ENCODE results near the gene REL.
"Not testable (repeated sequence)": the region's sequence is repeated elsewhere in the genome, so short reads cannot be mapped to it uniquely, and the experiment has no call there.

The REL gene

DNA sequence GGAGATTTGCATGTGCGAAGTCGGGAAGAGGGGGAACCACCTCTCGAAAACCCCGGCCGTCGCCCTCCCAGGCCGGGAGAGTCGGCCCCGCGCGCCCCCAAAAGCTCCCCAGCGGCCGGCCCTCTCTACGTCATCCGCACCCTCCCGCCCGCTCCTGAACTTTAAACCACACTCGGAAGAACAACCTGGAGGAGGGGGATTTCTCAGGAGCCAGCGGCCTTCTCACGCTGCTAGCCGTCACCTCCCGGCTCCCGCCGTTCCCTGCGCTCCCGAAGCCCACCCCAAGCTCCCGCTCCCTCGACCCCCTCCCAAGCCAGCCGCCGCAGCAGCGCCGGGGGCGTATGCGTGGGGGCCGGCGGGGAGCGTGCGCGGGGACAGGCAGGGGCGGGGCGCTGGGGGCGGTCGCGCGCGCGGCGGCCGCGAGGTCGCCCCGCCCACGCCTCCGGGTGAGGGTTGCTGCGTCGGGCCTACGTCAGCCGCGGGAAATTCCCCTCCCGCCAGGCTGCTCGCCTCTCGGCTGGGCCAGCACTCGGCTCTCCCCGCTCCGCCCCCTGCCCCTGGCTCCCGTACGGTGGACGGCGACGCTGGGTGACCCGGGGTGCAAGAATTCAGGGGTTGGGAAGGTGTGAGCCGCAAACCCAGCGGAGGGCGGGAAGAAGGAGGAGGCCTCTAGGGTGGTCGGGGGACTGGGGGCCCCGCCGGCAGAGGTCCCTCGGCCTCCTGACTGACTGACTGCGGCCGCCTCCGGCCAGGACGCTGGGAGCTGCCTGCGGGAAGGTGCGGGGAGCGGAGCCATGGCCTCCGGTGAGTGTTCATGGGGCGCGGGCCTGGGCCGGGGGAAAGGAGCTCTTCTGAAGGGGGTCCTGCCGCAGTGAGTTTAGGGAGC lies at the start of gene REL:
REL (plus strand) TSS at position 528 of the 886 bp plus-strand sequence; CDS start at position 795, 267 bp downstream.
- peak; percentile 89 for DNase-seq (ENCODE audit: low spot score)

DNA sequence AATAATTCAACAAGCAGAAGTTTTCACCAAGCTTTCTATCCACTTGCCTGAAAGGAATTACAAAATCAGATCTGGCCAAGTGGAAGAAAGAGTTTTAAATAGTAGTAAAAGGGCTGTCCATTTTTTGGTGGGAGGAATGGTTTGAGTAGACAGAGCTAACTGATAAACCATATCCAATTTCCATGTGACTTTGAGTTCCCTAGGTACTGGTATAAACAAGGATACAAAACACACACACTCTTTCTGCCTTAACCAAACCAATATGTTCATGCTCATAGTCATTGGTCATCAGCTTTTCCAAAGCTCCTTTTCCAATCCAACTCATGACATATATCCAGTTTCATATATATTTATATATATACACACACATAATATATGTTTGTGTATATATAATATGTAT lies 49.5 kb upstream of the REL start:
- no peak for DNase-seq (ENCODE audit: low spot score)

DNA sequence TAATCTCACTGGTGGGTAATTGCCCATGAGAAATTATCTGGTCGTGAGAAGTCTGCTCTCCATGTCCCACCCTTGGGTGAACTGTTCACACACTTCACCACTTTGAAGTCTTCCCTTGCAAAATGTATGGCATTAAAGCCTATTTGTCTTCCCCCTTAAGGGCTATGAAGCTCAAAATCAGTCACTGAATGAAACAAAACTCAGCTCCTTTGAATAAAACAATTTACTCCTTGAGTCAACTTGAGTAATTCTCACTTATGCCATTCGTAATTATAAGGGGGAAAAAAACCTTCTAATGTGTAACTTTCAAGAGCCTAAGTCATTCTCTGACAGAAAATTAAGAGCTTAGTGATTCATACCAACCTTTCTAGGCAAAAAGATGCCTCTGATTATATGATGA lies 48.8 kb upstream of the REL start:
- DNase-seq (ENCODE audit: low spot score): no peak

DNA sequence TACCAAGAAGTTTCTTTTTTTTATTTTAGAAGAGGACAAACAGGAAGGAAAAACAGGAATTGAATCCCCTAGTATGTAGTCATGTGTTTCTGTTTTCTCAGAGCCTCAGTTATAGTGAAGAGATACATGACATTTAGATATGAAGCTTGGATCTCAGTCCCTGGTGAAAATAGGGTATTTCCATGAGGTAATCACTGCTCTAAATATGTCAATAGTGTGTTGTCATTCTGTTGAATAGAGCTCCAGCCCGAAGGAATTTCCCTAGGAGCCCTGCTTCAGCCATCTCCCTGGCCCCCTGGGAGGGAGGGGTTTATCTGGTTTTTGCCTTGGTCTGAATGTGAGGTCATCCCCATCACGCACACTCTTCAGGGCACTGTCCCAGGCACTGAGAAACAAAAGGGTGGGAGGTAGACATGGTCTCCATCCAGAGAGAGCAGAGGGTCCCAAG lies 47.1 kb upstream of the REL start:
- no peak for DNase-seq (ENCODE audit: low spot score)

DNA sequence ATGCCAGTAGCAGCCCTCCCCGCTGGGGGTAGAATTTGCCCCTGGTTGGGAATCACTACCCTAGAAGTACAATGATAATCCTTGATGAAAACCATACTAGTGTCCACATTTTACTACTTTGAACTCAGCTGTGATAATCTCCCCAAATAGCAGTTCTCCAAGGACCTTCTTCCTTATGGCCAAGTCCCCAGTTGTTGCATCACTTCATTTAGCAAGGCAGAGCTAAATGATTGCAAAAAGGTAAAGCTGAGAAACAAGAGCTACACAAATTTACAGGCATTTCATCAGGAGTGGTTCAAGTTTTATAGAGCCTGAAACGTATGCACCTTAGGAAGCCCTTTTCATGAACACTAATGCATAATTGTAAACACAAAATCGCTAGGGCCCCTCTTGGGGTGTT lies 44.9 kb upstream of the REL start:
- no peak for DNase-seq (ENCODE audit: low spot score)

DNA sequence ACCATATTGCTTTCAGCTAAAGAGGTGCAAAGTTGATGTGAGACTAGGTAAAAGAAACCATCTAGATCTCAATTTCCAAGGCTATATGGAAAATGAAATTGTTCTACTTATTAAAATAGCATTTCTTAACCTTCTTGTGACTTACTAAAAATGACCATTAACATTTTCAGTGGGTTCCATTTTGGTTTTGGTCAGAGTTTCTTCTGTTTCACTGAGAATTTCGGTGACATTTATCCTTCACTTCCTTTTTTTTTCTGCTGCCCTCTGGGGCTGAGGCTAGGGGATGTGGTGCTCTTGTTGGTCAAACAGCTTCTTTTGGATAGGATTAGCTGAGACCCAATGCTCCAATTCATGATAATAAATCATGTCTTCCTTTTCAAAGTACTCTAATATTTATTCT lies 44.3 kb upstream of the REL start:
- DNase-seq (ENCODE audit: low spot score): no peak

GRCh38 chr2:60838481-60838880 lies 42.9 kb upstream of the REL start:
- DNase-seq (ENCODE audit: low spot score): no peak

DNA sequence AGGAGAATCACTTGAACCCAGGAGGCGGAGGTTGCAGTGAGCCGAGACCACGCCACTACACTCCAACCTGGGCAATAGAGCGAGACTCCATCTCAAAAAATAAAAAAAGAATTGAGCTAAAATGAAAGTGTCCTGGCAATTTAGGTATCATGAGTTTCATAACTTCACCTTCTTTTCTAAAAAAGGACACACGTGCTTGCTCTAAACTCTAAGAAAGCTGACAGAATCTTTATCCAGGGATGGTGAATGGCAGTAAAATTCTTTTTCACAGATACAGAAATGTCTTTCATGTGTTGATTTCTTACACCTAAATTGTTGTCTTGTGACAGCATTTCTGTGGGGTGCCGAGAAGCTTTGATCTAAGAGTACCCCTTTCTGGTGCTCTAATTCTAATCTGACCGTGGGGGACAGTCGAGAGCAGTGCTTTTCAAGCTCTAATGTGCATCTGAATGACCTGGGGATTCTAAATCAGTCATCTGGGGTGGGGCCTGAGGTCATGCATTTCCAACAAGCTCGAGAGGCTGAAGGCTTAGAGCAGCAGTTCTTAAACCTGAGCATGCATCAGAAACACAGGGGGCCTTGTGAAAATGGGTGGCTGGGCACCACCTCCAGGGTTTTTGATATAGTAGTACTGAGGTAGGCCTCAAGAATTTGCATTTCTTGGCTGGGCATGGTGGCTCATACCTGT lies 42.1 kb upstream of the REL start:
- DNase-seq (ENCODE audit: low spot score): no peak

GRCh38 chr2:60840880-60841279 lies 40.5 kb upstream of the REL start:
- DNase-seq (ENCODE audit: low spot score): no peak

DNA sequence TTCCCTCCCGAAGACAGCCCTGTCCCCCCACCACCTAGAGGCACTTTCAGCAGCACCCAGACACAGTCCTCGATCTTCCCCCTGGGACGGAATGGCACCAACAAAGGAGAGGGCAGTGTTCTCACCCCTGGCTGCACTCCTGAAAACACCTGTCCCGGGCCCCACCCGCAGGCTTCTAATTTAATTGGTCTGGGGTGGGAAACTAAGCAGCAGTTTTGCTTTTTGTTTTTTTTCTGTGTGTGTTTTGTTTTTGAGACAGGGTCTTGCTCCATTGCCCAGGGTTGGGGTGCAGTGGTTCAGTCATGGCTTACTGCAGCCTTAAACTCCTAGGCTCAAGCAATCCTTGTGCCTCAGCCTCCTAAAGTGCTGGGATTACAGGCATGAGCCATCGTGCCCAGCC lies 38.4 kb upstream of the REL start:
- no peak for DNase-seq (ENCODE audit: low spot score)

DNA sequence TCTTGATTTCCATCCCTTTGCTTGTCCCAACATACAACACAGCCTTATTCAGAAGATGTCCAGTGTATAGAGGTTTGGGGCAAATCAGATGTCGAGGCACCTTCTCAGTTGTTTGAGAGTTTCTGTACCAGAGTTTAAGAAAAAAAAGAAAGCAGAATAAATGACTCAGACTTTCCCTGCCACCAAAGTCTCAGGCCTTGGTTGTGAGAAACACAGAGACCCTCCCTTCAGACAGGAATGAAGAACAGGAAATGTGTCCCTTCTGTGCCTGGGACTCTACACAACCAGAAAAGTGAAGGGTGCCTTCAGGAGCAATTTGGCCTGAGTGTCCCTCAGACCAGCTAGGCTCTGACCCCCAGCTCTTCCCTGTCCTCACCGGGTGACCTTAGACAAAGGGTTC lies 37.3 kb upstream of the REL start:
- DNase-seq (ENCODE audit: low spot score): no peak

GRCh38 chr2:60847854-60848253 lies 33.5 kb upstream of the REL start:
- no peak for DNase-seq (ENCODE audit: low spot score)

GRCh38 chr2:60849187-60849586 lies 32.2 kb upstream of the REL start:
- DNase-seq (ENCODE audit: low spot score): no peak

DNA sequence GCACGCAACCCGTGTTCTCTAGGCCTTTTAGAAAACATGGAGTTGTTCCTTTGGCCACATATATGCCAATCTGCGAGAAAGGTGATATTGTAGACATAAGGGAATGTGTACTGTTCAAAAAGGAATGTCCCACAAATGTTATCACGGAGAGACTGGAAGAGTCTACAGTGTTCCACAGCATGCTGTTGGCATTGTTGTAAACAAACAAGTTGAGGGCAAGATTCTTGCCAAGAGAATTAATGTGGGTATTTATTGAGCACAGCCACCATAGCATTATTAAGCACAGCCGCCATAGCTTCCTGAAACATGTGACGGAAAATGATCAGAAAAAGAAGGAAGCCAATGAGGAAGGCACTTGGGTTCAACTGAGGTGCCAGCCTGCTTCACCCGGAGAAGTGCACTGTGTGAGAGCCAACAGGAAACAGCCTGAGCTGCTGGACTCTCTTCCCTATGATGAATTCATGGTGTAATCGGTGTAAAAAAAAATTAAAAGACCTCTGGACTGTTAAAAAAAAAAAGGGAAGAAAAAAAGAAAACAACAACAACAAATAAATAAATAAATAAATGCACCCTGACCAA lies 29.0 kb upstream of the REL start:
- no peak for DNase-seq (ENCODE audit: low spot score)

DNA sequence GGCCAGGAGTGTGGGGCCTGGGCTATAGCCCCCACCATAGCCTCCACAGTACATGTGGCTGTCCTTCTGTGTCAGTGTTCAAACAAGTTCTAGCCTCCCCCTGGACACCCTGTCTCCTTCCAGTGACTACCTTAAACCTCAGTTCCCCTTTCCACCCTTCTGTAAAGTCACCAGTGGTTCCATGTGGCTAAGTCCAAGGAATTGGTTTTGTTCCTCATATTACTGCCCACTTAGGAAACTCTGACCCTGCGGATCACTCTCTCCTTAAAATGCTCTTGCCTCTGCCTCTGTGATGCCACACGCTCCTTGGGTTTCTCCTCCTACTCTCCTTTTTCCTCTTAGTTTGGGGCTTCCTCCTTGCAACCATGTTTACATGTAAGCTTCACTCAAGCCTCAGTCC lies 27.8 kb upstream of the REL start:
- DNase-seq (ENCODE audit: low spot score): no peak

DNA sequence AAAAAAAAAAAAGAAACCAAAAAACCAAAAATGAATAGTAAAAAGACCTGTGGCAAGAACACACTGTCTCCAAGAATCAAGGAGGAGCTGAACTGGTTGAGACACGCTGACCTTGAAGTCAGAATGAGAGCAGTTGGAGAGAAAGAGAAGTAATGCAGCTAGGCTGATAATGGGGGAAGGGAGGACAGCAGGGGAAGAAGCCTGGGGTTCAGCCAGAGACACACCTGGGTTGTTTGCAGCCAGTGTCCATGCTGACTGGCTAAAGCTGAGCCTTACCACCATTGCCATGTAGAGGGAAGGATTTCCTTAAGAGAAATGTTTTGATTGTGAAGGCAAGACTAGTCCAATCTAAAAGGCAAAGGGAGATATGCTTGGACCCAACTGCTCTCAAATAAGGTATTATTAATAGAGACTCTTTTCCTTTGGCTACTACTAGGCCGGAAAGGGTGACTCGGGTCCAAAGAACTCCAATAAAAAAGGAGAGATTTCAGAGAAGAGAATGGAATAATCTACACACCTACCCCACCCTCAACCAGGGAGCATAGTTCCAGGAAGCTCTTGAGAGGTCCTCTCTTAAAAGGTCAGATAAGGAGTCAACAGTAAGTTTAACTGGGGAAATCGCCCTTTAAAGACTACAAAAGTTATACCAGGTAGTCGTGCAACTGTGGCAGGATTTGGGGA lies 25.2 kb upstream of the REL start:
- DNase-seq (ENCODE audit: low spot score): no peak

GRCh38 chr2:60857056-60857455 lies 24.3 kb upstream of the REL start:
- no peak for DNase-seq (ENCODE audit: low spot score)

GRCh38 chr2:60858897-60859311 lies 22.5 kb upstream of the REL start:
- DNase-seq (ENCODE audit: low spot score): no peak

- no peak for DNase-seq (ENCODE audit: low spot score)
Measured at GRCh38 chr2:60861736-60862135, 19.6 kb upstream of the REL start.

DNA sequence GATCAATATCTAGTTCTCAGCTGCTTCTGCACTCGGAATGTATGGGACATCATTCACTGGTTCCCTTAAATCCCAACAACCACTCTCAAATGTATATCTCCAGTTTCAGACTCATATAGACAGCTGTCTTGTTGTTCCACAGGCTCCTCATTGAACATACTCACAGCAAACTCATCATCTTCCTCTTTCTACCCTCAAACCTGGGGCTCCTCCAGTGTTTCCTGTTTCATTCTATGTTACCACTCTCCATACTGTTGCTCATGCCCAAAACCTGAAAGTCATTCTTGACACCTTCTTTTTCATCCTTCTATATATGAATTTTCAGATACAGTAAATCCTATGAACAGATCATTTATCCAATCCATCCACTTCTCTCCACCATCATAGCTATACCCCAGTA lies 18.7 kb upstream of the REL start:
- DNase-seq (ENCODE audit: low spot score): no peak

DNA sequence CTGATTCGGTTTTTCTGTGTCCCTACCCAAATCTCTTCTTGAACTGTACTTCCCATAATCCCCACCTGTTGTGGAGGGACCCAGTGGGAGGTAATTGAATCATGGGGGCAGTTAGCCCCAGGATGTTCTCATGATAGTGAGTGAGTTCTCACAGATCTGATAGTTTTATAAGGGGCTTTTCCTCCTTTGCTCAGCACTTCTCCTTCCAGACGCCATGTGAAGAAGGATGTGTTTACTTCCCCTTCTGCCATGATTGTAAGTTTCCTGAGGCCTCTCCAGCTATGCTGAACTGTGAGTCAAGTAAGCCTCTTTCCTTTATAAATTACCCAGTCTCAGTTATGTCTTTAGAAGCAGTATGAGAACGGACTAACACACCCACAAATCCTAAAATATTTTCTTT lies 16.0 kb upstream of the REL start:
- DNase-seq (ENCODE audit: low spot score): not testable (repeated sequence)

- no peak for DNase-seq (ENCODE audit: low spot score)
Measured at GRCh38 chr2:60867007-60867406, 14.4 kb upstream of the REL start.

All from putamen (tissue), 1 donor.